Stimulated activated memory B cell treated with anti-CD40 and anti-IgM and Interleukin-4, amounts not matched to agents 10 μg/mL and 1 μg/mL and 100 μg/mL, for 72 hours (primary cell): Measurements from ENCODE around the gene EN1.

ENCODE experiments used
- ATAC-seq: fragments of 150-1000 bp; cut with Tn5 transposase; 2 replicates; pipeline ENCODE4 v1.10.0; 2021
- H3K27ac Mint-ChIP-seq: one replicate; pipeline ENCODE4 v1.8.0; 2022; ENCODE audit warnings: mild to moderate bottlenecking, mixed read lengths
- H3K27me3 Mint-ChIP-seq: one replicate; pipeline ENCODE4 v1.8.0; 2022; ENCODE audit warnings: mixed read lengths
- H3K36me3 Mint-ChIP-seq: one replicate; pipeline ENCODE4 v1.8.0; 2022; ENCODE audit warnings: mixed read lengths
- H3K4me1 Mint-ChIP-seq: one replicate; pipeline ENCODE4 v1.8.0; 2022; ENCODE audit warnings: mixed read lengths
- H3K4me3 Mint-ChIP-seq: one replicate; pipeline ENCODE4 v1.8.0; 2022; ENCODE audit warnings: mild to moderate bottlenecking, moderate library complexity, mixed read lengths
- H3K9me3 Mint-ChIP-seq: one replicate; pipeline ENCODE4 v1.8.0; 2022; ENCODE audit warnings: mixed read lengths

Gene EN1

DNA sequence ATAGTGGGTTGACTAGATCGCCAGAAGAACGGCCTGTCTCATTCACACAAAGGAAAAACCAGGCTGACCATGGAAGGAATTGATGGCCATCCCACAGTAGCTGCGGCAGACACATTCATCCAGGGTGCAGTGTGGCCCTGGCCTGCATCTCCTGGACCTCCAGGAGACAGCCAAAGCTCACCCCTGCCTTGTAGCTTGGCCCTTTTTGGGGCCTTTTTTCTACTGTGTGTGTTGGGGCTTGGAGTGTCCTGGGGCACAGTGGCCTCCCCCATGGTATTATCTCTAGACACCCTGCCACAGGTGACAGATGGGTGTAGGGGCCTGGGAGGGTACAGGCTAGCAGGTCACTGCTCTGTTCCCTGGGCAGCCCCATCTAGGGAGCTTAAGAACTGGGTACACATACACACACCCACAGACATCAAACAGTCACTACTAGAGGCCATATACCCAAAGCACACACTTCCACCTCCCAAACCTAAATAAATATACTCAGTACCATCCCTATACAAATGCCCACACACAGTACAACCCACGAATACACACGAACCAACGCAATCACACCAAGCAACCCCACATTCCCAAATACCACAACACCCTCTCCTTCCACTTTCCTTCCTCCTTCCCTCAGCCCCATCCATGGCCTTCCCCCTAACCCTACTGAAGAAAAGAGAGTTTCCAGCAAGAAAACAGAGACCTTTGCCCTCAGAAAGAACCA, 8.6 kb downstream of the EN1 start:
- Mint-ChIP-seq H3K36me3 (no peaks in the 10 kb centered on the region), H3K4me1 (peaks cover 36% of the 10 kb centered on the region), H3K27me3 (peaks cover 100% of the 10 kb centered on the region)

GRCh38 chr2:118837621-118838020, 9.8 kb downstream of the EN1 start:
- Mint-ChIP-seq H3K27ac (no peak overlapping the region), H3K9me3 (no peaks in the 10 kb centered on the region), H3K4me3 (no peak overlapping the region), H3K4me1 (peaks cover 36% of the 10 kb centered on the region), H3K27me3 (peaks cover 100% of the 10 kb centered on the region), H3K36me3 (no peaks in the 10 kb centered on the region)
- no peak for ATAC-seq

More for the DNA sequence above, 8.6 kb downstream of the EN1 start:
- H3K27ac Mint-ChIP-seq: no peak overlapping the region
- ATAC-seq: no peak
- no peak overlapping the region for H3K4me3 Mint-ChIP-seq
- no peaks in the 10 kb centered on the region for H3K9me3 Mint-ChIP-seq

GRCh38 chr2:118837067-118837466, 10.4 kb downstream of the EN1 start:
- Mint-ChIP-seq H3K9me3 (no peaks in the 10 kb centered on the region), H3K36me3 (no peaks in the 10 kb centered on the region), H3K4me3 (no peak overlapping the region), H3K27ac (no peak overlapping the region), H3K4me1 (peaks cover 32% of the 10 kb centered on the region), H3K27me3 (peaks cover 100% of the 10 kb centered on the region)
- no peak for ATAC-seq

DNA sequence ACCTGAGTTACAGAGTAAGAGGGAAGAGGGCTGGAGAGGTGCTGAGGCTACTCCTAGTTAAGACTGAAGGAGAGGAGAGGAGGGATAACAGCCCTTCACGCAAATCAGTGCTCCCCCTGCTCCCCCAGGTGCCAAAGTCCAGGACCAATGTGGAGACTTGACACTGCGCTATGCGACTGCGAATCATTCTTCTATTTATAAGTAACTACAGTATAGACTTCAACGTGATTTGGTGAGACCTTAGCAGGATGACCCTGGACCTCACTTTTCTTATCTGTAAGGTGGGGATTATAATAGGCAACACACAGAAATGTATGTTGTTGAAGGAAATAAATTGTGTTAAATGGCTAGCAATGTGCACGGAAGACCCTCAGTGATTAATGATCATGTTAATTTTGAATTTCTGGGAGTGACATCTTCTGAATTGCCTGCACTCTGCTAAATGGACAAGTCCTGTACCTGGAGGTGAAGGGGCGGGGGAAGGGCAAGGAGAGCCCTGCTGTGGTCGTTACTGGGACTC, 11.0 kb downstream of the EN1 start:
- no peaks in the 10 kb centered on the region for H3K36me3 Mint-ChIP-seq
- H3K4me3 Mint-ChIP-seq: peak overlapping the region; percentile 35
- H3K9me3 Mint-ChIP-seq: no peaks in the 10 kb centered on the region
- peaks cover 98% of the 10 kb centered on the region for H3K27me3 Mint-ChIP-seq
- H3K4me1 Mint-ChIP-seq: peaks cover 26% of the 10 kb centered on the region
- no peak for ATAC-seq
- no peak overlapping the region for H3K27ac Mint-ChIP-seq

DNA sequence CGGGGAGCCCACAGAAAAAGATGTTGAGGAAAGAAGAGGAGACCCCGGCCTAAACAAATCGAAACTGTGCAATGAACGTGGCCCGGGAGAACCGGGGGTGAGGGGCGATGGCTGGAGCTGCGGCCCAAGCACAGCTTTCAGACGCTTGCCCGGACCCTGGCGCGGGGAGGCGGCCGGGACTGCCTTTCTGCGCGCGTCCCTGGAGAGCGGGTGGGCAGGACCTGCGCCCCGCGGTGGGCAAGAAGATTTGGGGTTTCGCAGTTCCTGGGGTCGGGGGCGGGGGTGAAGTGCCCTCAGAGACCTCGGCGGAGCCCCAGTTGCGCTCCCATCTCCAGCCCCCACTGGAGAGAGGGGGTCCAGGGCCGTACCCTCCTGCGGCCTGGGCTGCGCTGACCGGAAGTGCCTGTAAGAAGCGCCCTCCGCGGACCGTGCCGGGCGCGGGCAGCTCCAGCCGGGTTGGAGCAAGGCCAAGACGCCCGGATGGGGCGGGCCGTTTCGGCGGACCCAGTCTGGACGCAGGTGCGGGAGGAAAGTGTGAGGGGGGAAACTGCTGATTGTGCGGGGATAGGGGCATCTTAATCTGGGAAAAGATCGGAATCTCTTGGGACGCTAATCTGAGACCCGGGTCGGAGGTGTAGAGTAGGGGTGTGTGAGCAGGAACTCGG, 11.6 kb downstream of the EN1 start:
- Mint-ChIP-seq H3K27ac (no peak overlapping the region), H3K9me3 (no peaks in the 10 kb centered on the region), H3K4me1 (peaks cover 21% of the 10 kb centered on the region), H3K27me3 (peaks cover 92% of the 10 kb centered on the region), H3K36me3 (no peaks in the 10 kb centered on the region), H3K4me3 (peak overlapping the region; percentile 74)
- ATAC-seq: no peak

DNA sequence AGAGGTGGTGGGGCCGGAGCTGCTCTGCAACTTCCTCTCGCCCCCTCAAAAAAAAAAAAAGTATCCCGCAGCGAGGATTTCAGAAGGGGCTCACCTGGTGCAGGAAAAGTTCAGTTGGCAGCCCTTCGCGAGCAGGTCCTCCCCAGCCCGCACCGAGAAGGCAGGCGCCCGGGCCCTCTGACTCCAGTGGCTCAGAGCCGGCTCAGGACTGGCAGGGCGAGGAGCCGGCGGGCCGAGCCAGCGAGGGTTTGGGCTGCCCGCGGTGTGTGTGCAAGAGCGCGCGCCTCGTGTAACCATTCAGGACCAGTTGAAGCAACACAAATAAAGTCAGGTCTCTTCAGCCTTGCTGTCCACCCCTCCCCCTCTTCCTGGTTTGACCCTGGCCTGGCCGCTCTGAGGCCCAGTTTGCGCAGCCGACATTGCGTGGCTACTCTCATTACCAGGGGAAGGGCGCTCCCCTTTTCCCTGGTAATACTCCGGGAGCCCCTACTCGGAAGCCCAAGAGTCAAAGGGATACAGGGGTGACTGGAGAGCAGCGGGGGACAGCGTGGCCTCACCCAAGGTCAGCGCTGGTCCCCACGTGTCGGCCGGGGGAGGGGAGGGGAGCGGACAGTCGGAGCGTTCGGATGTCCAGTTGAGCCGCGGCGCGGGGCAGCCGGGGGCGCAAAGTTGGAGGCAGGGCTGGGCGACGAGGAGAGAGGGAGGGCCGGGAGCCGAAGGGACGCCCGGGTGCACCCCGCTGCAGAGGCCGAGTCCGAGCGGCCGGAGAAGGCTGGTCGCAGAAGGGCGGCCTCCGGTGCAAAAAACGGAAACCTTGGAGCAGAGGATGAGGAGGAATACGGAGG, 12.3 kb downstream of the EN1 start:
- peaks cover 21% of the 10 kb centered on the region for H3K4me1 Mint-ChIP-seq

GRCh38 chr2:118834440-118834810, 13.0 kb downstream of the EN1 start:
- no peak for ATAC-seq
- Mint-ChIP-seq H3K27me3 (peaks cover 90% of the 10 kb centered on the region), H3K27ac (no peak overlapping the region), H3K4me1 (peaks cover 21% of the 10 kb centered on the region), H3K36me3 (no peaks in the 10 kb centered on the region), H3K4me3 (no peak overlapping the region), H3K9me3 (no peaks in the 10 kb centered on the region)

More for the DNA sequence above, 12.3 kb downstream of the EN1 start:
- Mint-ChIP-seq H3K27me3 (peaks cover 90% of the 10 kb centered on the region), H3K4me3 (peak overlapping the region; percentile 74), H3K27ac (no peak overlapping the region), H3K36me3 (no peaks in the 10 kb centered on the region), H3K9me3 (no peaks in the 10 kb centered on the region)
- no peak for ATAC-seq

DNA sequence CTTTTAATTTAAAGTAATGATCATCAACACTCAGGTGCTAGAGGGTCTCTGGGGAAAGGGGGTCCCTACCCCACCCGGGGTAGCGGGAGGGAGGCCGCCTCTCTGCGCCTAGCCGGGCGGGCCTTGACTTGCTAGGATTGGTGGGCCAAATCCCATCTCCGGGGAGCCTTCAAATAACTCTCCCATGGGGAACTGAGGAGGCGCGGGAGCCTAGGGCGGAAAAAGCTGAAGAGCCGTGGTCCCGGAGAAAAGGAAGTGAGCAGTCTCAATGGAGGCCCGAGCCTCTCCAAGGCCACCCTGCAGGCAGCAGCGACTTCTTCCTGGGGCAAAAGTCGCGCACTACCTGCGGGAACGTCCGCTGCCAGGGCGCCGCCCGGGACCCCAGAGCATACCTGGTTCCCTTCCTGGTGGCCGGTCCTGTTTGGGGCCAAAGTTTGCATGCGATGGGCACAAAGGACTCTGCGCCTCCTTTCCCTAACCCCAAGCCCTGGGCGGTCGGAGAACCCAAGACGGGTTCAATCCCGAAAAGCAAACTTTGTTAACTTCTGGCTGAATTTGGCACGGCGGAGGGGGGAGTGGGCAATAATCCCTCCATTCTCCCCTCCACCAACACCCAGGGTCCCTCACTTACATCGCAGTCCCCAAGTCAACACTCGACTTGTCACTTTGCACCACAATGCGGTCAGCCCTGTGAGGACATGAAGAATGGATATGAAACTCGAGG, 13.6 kb downstream of the EN1 start:
- H3K27ac Mint-ChIP-seq: no peak overlapping the region

DNA sequence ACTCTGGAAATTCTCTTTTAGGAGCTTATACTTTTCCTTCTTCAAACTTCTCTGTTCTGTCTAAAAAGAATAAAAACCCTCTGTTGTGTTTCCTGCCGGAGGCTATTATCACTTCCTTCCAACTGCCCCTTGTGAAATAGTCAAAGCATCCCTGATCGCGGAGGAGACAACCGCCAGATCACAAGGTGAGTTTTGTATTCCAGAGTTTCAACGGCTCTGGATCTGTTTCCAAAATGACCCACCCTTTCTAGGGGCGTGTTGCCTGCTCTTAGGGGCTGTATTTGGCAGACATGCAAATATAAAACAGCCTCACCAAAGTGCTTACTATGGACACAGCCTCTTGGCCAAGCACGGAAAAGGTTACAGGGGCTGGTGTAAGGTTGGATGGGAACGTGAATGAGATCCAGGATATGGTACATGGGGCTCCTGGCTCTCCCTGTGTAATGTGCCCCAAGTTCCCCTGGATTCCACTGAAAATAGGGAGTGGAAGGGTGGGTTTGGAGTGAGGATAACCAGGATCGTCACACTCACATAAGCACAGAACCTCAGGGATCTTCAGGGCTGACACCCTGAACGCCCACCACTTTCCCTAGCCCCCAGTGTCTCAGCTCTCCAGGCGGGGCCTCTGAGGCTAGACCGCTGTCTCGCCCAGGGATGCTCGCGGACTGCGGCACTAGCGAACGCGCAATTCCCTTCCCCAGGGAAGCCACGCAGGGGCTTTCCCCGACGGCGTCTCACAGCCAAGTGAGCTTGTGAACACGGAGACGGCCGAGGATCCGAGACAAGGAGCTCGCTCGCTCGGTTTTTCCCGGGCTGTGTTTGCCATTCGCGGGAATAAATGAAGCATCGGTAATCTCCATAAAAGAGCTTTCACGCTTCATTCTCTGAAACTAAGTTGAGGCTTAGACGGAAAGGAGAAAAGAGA, 14.4 kb downstream of the EN1 start:
- no peak overlapping the region for H3K4me3 Mint-ChIP-seq
- no peaks in the 10 kb centered on the region for H3K36me3 Mint-ChIP-seq
- H3K9me3 Mint-ChIP-seq: no peaks in the 10 kb centered on the region
- peaks cover 21% of the 10 kb centered on the region for H3K4me1 Mint-ChIP-seq
- peaks cover 88% of the 10 kb centered on the region for H3K27me3 Mint-ChIP-seq
- H3K27ac Mint-ChIP-seq: no peak overlapping the region
- ATAC-seq: no peak

More for the DNA sequence above, 13.6 kb downstream of the EN1 start:
- Mint-ChIP-seq H3K4me3 (no peak overlapping the region), H3K9me3 (no peaks in the 10 kb centered on the region), H3K36me3 (no peaks in the 10 kb centered on the region), H3K27me3 (peaks cover 88% of the 10 kb centered on the region), H3K4me1 (peaks cover 21% of the 10 kb centered on the region)
- no peak for ATAC-seq

- H3K27ac Mint-ChIP-seq: no peak overlapping the region
- H3K27me3 Mint-ChIP-seq: peaks cover 81% of the 10 kb centered on the region
- H3K9me3 Mint-ChIP-seq: no peaks in the 10 kb centered on the region
- H3K36me3 Mint-ChIP-seq: no peaks in the 10 kb centered on the region
- no peak for ATAC-seq
- peaks cover 21% of the 10 kb centered on the region for H3K4me1 Mint-ChIP-seq
- H3K4me3 Mint-ChIP-seq: no peak overlapping the region
Measured at GRCh38 chr2:118832071-118832790, 15.2 kb downstream of the EN1 start.

GRCh38 chr2:118830881-118831280, 16.6 kb downstream of the EN1 start:
- H3K4me1 Mint-ChIP-seq: peaks cover 17% of the 10 kb centered on the region
- no peaks in the 10 kb centered on the region for H3K36me3 Mint-ChIP-seq
- H3K9me3 Mint-ChIP-seq: no peaks in the 10 kb centered on the region
- no peak for ATAC-seq
- no peak overlapping the region for H3K27ac Mint-ChIP-seq
- H3K27me3 Mint-ChIP-seq: peaks cover 68% of the 10 kb centered on the region
- H3K4me3 Mint-ChIP-seq: no peak overlapping the region

DNA sequence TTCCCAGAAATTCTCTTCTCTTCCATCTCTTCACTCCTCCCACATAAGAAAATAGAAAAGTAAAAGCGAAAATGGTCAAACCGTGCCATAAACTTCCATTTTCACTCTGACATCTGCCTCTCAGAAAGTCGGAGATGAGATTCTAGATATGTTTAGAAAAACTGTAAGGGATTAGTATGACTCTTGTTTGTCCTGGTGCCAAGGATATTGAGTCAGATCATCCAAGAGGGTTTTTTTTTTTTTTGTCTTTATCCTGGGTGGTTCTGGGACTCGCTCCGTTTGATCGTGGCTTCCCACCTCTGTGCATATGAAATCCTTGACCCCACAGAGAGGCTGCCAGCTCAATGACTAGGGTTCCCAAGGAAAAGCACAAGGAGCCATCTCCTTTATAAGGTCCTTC, 17.3 kb downstream of the EN1 start:
- Mint-ChIP-seq H3K27ac (no peak overlapping the region), H3K4me3 (no peak overlapping the region), H3K36me3 (no peaks in the 10 kb centered on the region), H3K27me3 (peaks cover 60% of the 10 kb centered on the region), H3K4me1 (peaks cover 10% of the 10 kb centered on the region), H3K9me3 (no peaks in the 10 kb centered on the region)
- no peak for ATAC-seq

DNA sequence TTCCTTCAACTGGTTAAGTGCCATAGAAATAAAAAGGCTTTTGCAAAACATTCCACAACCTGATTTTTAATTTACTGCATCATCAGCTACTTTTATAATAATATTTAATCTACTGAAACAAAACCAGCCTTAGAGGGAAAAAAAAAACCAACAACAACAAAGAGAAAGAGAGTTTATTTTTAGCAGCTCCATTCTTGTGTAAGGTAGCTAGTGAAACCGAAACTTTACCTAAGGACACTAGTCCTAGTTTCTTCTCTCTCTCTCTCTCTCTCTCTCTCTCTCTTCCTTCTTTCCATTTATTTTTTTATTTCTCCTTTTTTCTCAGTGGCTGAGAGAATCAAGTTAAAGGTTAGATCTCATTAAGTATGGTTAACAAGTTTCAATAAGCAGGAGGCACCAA, 21.4 kb downstream of the EN1 start:
- Mint-ChIP-seq H3K4me1 (peaks cover 6% of the 10 kb centered on the region), H3K36me3 (no peaks in the 10 kb centered on the region), H3K4me3 (no peak overlapping the region), H3K27me3 (peaks cover 47% of the 10 kb centered on the region), H3K9me3 (no peaks in the 10 kb centered on the region), H3K27ac (no peak overlapping the region)
- ATAC-seq: no peak
